ENCODE data around the gene CACNA1C.

GRCh38 chr12:2287151-2287550 is 234.4 kb downstream of the CACNA1C start:
- TF ChIP-seq CTCF (IDR thresholded peaks at IDR 0.05) (no peak), EZH2 (IDR thresholded peaks at IDR 0.05; ENCODE audit: borderline replicate concordance, insufficient read depth, low read depth, low read length, poor library complexity, severe bottlenecking) (no peak)

Data from B cell (primary cell).